Activated gamma-delta T cell treated with Interleukin-2 at 50 U/mL for 16 hours (primary cell): ENCODE measurements around the gene IER2.

ENCODE experiments used
- DNase-seq: peaks from one replicate; pipeline ENCODE4 v3.0.0-alpha.2; 2020

The IER2 gene

GRCh38 chr19:13119627-13120026 lies 30.6 kb upstream of the IER2 start:
- no peak for DNase-seq

GRCh38 chr19:13120031-13120430 lies 30.2 kb upstream of the IER2 start:
- no peak for DNase-seq

DNA sequence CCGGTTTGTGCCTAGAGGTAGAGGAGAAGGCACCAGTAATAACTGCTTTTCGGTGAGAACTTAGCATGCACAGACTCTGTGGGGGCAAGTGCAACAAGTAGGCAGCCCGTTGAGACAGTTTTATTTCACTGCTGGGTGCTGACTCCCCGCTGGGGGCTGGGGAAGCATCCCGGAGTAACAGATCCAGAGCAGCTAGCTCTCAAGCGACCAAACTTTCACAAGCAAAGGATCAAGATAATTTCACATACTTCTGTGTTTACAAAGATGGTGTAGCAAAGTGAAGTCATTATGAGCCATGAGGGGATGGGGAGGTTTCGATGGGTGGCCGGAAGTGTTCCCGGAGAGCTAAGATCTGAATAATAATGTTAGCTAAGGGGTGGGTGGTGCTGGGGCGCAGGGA lies 29.4 kb upstream of the IER2 start:
- no peak for DNase-seq

DNA sequence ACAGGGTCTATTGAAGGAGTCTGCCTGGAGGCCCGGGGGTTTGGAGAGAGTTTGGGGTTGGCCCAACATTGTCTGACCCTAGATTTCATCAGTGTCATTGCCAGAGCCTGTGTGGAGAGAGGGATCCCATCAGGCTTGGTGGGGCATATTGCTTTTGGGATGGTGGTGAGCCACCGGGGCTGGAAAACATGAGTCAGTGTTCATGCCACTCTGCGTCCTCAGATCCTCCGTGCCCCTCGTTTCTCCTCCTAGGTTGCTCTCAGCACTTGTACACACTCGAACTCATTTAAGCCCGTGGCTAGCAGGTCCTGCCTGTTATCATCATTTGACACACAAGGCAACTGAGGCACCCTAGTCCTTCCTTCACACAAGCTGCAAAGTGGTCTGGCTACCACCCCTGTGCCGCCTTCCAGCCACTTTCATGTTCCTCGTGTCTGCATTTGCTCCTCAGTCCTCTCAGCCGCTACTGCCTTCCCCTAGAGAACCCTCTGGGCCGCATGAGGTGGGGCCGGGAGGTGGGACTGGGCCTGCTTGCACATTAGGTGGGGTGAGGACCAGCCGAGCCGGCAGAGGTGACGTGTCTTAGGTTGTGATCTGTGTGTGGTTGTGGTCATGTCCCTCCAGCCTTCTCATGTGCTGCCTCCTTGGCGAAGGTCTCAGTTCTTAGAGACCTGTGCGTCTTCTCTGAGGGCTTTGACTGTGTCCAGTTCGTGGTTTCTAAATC lies 28.5 kb upstream of the IER2 start:
- DNase-seq = no peak

DNA sequence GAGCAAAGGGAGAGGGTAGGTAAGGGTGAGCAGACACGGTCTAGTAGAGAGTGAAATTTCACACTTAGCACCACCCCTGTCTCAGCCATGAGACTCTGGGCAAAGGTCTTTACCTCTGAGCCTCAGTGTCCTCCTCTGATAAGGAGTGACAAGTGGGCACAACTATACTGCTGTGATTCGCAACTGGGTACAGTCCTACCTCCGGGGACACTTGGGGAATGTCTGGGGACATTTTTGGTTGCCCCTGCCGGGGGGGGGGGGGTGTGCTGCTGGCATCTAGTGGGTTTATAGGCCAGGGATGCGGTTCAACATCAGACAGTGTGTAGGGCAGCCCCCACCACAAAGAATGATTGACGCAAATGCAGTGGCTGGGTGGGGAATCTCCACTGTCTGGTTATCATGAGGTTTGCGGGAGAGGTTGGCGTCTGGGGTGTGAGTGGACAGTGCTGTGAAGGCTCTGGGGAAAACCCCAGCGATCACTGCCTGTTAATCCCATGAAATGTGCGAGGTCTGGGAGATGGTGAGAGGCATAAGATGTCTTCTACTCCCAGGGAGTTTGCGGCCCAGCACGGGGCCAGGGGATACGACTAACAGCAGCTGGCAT lies 27.8 kb upstream of the IER2 start:
- DNase-seq = no peak

- no peak for DNase-seq
Observed at GRCh38 chr19:13122980-13123957, 26.9 kb upstream of the IER2 start.

DNA sequence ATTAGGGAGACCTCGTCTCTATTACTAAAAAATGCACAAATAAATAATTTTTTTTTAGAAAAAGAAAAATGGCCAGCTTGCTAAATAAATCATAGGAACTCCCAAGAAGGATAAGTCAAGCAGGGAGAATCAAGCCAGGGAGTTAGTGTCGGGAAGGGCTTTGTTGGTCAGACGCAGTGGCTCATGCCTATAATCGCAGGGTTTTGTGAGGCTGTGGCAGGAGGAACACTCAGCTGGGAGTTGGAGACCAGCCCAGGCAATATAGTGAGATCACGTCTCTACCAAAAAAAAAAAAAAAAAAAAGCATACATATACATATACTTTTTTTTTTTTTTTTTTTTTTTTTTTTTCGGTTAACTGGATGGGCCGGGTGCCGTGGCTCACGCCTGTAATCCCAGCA lies 23.2 kb upstream of the IER2 start:
- no peak for DNase-seq

- no peak for DNase-seq
Observed at GRCh38 chr19:13127811-13128575, 22.2 kb upstream of the IER2 start.

DNA sequence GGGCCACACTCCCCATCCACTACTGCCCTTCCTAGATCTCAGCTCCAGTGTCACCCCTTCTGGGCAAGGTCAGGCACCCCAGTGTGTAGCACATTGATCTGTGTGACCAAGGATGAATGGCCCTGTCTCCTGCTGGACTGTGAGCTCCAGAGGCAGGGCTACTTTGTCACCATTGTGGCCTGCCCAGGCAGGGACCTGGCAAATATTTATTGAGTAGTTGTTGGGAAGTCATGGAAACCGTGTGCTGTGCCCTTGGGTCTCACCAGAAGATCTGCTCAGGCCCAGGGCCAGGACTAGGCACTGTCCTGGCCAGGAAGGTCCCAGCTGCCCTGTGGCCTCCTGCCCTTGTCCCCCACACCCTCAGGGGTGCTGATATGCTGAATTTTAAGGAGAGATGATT lies 21.6 kb upstream of the IER2 start:
- DNase-seq = no peak

GRCh38 chr19:13129384-13129783 lies 20.8 kb upstream of the IER2 start:
- no peak for DNase-seq

DNA sequence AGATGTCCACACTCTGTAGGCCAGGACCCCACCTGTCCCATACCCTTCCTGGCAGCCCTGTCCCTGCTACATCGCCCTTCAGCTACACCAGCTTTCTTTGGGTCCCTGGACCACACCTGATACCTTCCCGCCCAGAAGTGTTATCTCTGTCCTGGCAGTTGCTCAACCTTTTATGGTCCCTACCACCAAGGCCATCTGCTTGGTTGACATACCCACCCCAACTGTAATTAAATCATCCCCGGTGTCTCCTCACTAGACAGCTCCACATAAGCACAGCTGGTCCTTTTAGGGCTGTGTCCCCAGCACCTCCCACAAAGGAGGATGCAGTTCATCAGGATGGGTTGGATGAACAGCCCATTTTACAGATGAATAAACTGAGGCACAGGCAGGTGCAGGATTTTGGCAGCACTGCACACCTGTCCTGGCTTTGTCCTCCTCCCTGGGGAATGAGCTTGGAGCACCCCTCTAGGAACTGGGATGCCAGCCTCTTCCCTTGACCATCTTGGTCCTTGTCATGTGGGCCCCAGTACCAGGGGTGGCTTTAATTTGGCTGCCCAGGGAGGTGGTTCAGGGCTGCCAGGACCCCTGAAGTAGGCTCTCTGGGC lies 19.2 kb upstream of the IER2 start:
- DNase-seq = no peak

- DNase-seq = peak; percentile 35
Observed at GRCh38 chr19:13132471-13133180, 17.6 kb upstream of the IER2 start.

DNA sequence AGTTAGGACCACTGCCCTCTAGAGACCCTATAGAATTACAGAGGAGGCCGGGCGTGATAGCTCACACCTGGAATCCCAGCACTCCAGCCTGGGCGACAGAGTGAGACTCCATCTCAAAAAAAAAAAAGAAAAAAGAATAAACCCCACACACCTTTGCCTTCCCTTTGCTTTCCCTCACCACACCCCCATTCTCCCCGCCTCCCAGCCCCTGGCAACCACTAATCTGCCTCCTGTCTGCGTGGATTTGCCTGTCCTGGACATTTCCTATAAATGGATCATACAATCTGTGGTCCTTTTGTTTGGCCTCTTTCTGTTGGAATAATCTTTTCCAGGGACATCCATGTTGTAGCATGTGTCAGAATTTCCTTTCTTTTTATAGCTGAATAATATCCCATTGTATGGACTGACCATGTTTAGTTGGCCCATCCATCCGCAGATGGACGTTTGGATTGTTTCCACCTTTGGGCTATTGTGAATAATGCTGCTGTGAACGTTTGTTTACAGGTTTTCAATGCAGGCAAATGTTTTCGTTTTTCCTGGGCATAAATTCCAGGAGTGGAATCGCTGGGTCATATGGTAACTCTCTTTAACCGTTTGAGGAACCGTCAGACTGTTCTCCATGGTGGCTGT lies 16.9 kb upstream of the IER2 start:
- DNase-seq = no peak

DNA sequence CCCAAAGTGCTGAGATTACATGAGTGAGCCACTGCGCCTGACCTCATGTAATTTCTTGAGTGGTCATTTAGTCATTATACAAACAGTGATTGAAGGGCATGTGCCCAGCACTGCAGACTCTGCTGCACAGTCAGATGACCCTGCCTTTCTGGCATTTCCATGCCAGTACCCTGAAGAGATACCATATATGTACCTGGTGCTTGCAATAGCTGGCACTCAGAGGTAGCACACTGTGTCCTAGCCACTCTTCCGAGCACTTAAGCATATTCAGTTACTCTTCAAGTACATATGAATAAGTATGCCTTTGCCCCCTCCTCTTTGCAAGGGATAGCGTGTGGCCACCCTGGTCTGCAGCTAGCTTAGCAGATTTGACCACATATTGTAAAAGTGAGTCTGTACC lies 15.6 kb upstream of the IER2 start:
- DNase-seq = no peak

- no peak for DNase-seq
Observed at GRCh38 chr19:13135068-13136062, 14.8 kb upstream of the IER2 start.

GRCh38 chr19:13137290-13137794 lies 12.9 kb upstream of the IER2 start:
- DNase-seq = no peak

GRCh38 chr19:13138171-13138915 lies 11.9 kb upstream of the IER2 start:
- no peak for DNase-seq

GRCh38 chr19:13138916-13139198 lies 11.4 kb upstream of the IER2 start:
- DNase-seq = no peak

DNA sequence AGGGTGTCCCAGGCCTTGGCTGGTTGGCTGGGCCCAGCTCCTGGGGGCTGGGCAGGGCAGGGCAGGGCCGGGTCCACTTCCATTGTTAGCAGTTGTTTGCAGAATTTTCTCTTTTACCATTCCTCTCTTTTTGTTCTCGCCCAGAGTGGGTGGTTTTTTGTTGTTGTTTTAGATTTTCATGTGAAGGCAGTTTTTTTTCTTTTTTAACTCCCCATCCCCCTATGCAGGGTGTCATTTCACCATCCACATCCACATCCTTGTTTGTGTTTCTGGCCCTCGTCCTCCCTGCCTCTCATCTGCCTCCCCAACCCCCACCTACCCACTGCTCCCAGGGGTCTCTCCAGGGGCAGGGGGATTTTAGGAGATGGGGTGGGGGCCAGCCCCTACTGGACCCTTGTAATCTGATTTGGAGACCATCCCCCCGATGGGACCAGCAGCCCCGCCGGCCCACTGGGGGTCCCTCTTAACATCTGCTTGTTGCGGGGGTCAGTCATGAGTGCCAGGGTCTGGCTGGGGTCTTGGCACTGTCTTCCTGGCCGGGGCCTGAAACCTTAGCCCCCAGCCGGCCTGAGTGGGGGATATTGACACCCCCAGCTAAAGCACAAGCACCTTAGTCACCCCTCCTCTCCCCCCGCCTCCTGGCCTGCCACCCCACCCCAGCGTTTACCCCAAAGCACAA lies 10.4 kb upstream of the IER2 start:
- DNase-seq = no peak
